Peyer's patch (tissue), 4 donors: ENCODE measurements around the gene PPIE.
A peak's percentile ranks its signal among the peaks of the same experiment; 100 is the strongest.

Source experiments
- POLR2A ChIP-seq, 2 donors: fragments of 450-650 bp; IDR thresholded peaks; one replicate each; pipeline ENCODE4 v1.5.1; 2017; ENCODE audit warnings: antibody characterized with exemption in 2 of 2, mild to moderate bottlenecking in 2 of 2, moderate library complexity in 2 of 2
- TF ChIP-seq, protein P1 (sequence below), 6 experiments: fragments of 450-650 bp in 4 of 6; fragments of 200-600 bp in 2 of 6; sonication (generic) in 1 of 6; IDR thresholded peaks; one replicate each; pipeline ENCODE4 v1.5.1; 2017 to 2019; ENCODE audit warnings: antibody characterized with exemption in 6 of 6, mild to moderate bottlenecking in 3 of 6, moderate library complexity in 1 of 6

DNA sequence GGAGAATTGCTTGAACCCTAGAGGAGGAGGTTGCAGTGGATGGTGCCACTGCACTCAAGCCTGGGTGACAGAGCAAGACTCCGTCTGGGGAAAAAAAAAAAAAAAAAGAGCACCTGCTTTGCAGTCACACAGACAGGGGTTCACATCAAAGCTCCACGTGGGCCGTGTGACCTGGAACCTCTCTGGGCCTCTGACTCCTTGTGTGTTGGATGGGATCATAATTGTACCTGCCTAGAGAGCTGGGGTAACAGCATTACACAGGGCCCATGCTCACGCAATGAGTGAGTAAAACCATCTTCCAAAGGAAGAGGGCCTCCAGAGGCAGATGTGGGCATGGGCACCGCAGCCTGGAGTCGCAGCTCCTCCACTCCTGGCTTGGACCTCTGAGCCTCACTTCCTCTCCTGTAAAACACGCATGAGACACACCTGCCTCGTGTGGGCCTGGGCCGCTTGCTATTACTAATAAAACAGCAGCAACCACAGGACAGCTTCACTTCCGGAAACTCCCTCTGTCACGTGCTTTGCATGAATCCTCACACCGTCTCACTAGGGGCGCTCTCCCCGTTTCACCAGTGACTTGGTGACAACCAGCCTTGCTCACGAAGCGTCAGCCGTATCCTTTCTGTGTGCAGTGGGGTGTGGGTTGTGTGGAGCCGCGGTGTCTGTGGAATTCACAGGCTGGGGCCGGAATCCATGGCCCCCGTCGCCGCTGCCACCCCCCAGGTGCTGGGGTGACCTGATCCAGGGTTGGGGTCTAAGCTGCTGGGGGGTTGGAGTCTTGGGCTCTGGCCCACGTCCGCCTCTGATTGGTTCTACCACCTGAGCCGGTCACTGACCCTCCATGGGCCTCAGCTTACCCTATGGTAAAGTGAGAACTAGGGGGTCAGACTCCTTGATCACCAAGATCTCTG, 60.4 kb downstream of the PPIE start:
- TF ChIP-seq, protein P1, sequence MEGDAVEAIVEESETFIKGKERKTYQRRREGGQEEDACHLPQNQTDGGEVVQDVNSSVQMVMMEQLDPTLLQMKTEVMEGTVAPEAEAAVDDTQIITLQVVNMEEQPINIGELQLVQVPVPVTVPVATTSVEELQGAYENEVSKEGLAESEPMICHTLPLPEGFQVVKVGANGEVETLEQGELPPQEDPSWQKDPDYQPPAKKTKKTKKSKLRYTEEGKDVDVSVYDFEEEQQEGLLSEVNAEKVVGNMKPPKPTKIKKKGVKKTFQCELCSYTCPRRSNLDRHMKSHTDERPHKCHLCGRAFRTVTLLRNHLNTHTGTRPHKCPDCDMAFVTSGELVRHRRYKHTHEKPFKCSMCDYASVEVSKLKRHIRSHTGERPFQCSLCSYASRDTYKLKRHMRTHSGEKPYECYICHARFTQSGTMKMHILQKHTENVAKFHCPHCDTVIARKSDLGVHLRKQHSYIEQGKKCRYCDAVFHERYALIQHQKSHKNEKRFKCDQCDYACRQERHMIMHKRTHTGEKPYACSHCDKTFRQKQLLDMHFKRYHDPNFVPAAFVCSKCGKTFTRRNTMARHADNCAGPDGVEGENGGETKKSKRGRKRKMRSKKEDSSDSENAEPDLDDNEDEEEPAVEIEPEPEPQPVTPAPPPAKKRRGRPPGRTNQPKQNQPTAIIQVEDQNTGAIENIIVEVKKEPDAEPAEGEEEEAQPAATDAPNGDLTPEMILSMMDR (IDR thresholded peaks at IDR 0.05) = peak in 4 of 6 experiments; percentile 47 to 71 (median 59)
- peak; percentile 53 to 67 for TF ChIP-seq POLR2A (IDR thresholded peaks at IDR 0.05)
